GM19099 (cell line): ENCODE measurements around the gene NCAM1.

Source experiments
- POLR2A ChIP-seq: IDR thresholded peaks from 3 replicates; pipeline ENCODE4 v1.6.1; 2011; ENCODE audit warnings: low read depth; ENCODE audit not compliant: insufficient read length; ENCODE audit errors: extremely low read depth

NCAM1 gene

DNA sequence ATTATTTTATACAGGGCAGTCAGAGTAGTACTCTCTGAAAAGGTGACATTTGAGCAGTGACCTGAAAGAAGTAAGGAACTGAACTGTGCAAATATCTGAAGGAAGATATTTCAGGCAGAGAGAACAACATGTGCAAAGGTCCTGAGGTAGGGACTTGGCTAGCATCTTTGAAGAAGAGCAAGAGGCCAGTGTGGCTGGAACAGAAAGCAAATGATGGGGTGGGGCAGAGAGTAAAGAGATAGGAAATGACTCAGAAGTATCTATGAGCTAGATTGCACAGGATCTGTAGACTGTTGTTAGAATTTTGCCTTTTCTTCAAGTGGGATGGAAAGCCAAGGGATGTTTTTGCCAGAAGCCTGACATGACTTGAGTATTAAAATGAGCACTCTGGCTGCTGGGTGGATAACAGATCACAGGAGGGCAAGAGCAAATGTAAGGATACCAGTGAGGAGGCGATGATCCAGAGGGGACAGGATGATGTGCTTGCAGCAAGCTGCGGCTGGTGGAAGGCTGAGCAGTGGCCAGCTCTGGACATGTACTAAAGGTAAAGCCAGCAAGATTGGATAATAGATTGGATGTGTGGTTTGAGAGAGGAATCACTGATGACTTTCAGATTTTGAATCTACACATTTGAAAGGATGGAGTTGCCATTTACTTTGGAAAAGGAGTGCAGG lies 320.0 kb downstream of the NCAM1 start:
- no peak for TF ChIP-seq POLR2A

DNA sequence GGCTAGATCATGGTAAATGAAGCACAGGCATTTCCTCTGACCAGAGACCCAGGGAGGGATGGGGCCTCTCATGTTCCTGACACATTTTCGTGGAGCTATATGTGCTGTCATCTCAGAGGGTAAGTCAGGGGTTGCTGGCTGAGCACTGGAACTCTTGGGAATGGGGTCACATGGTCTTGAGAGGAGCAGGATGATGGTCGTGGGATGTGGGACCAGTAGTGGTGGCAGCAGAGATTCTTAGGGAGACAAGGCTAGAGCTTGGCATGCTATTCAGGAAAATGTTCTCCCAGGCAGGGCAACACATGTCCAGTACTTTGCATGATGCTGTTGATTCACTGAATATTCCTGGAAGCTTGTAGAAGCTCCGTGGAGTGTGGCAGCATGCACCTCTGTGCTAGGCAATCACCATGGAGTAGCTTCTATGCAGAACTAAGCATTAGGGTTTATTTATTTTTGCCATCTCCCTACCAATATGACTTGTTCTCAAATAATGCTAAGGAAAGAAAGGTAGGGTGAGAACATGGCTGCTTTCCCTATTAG lies 321.7 kb downstream of the NCAM1 start:
- no peak for TF ChIP-seq POLR2A

DNA sequence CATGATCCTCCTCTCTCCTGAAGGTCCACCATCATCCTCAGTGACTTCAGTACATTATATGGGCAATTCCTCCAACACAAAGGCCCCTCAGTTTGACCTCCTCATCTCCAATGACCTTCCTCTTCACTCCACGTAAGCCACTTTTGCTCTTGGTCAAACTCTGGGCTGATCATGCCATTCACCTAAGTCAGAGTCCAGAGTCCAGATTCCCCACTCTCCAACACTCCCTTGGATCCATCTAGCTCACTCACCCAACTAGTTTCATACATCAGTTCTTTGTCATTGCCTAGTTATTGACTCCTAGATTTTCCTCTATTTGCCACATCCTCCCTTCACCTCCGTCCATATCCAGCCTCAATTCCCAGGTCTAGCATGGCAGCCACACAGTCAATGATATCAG lies 322.7 kb downstream of the NCAM1 start:
- no peak for TF ChIP-seq POLR2A

DNA sequence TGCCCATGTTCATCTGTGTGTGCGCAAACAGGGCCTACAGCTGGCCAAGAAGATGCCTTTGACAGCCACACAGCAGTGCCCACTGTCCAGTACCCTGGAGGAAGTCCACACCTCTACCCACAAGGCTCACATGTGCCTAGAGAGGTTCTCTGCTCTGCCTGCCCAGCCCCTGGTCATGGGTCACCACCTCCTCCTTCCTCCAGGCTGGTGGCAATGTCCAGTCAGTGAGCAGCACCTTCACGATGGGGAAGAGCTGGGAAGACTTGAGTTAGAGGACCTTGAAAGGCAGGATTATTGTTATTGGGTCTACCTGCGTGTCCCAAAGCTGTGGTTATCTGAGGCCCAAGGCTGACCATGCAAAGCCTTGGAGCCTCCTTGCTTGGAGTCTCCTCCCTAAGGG lies 324.8 kb downstream of the NCAM1 start:
- TF ChIP-seq POLR2A: no peak

DNA sequence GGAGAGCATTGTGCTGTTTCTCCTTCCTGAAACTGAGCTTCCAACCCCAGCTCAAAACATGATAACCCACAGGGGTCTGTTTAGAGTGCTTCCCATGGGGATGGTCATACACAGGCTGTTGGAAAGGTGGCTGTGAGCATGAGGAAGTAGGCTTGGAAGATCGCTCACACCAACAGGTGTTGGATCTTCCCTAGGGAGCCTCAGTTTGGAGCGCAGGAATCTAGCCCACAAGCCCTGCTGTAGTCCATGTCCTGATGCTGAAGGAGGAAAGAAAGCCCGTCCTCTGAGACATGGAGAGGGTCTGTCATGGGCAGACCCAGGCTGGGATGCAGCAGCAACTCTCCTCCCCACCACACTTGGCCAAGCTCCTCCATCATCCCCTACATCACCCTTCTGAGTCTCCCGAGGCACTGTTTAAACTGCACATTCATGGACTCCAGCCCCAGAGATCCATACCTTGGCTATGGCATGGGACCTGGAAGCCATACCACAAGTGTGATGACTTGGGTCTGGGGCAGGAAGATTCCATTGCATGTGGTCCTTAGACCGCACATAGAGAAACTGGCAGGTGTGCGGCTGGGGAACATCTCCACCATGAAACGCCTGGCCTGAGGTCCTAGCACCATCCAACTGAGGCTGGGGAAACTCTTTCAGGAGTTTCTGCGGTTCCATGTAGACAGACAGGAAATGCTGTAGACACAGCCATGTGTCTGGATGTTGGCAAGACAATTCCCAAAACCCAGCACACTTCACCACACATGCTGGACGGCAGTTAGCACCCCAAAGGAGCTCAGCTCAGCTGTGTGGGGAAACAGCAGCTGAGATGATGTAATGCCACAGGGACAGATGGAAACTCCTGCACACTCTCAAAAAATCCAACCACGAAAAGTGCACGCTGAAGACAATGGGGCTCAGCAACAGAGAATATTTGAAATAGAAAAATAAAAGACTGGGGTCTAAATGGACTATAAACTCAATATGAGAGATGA lies 325.6 kb downstream of the NCAM1 start:
- no peak for TF ChIP-seq POLR2A

DNA sequence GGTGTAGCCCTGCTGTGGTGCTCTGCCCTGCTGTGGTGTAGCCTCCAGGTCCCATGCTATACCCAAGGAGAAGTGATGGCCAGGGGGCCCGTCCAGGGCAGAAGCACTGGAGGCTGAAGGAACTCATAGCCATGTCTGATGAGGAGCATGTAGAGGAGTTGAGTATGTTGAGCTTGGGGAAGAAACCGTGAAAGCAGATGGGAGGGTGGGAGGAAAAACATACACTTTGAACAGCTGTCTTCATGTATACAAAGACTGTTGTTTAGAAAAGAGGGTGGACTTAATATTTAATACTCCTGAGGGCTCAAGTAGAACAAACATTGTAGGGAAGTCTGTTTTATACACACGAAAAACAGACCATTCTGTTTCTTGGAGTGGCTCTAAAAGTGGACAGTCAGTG lies 326.6 kb downstream of the NCAM1 start:
- TF ChIP-seq POLR2A: no peak

DNA sequence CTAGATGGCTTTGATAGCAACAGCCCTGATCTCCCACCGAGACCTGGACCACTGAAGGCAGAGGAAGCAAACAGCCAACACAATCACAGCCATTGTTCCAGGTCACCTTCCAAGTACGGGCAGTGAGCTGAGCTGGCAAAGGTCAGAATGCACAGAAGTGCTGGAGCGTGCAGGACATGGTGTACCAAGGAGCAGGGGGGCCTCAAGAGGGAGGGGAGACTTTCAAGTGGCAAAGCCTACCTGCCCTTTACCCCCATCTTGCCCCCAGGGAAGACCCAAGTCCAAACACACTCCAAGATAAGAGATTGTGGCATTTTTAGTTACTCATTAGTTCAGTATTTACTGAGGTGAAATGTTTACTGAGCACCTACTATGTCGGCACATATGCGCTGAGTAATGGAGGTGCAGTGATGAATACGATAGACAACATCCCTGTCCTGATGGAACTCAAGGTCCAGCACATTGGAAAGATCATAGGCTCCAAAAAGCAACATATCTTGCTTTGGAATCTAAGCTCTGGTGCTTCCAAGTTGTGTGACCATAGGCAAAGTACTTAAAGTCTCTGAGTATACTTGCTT lies 327.2 kb downstream of the NCAM1 start:
- TF ChIP-seq POLR2A: no peak

DNA sequence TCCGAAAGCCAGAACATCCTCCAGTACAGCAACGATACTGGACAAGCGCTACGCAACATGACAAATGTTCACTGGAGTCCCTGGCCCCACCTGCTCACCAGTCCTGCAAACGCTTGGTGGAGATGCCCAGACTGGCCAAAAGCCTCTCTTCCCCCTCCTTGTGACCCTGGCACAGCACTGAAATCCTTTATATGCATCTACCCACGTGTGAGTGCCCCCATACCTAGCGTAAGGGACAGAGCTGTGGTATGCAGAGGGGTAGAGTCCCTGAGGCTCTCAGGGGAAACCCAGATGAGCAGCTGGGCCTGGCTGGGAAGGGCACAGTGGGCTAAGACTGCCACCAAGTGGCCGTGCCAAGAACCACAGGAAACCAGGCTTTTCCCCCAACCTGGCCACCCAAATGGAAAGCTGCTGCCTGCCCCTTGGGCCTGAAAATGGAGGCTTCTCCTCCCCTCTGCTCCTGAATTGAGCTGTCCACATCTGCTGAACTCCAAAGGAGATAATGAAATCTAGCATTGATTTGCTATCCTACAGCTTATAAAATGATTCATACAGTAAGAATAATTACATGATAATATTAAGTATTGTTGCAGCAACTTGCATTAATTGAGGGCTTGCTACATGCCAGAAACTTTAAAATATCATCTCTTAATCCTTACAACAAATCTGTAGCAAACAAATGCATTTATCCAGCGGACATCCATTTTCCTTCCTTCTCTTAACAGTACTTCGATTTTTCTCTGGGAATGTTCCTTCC lies 328.4 kb downstream of the NCAM1 start:
- TF ChIP-seq POLR2A: no peak

DNA sequence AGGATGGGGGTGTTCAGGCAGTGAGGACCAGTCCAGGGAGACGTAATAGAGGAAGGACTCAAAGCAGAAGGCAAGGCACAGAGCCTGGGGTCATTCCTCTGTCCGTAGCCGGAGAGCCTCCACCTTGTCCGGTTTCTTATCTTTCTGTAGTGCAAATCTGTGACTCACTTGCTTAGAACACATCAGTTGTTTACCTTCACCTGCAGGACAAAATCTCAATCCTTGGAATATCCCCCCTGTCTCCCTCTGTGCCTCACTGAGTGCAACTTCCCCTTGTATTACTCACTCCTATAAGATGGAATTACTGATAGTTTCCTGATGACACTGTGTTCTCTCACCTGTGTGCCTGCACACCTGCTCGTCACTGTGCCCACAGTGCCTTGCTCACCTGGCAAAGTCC lies 332.7 kb downstream of the NCAM1 start:
- no peak for TF ChIP-seq POLR2A

DNA sequence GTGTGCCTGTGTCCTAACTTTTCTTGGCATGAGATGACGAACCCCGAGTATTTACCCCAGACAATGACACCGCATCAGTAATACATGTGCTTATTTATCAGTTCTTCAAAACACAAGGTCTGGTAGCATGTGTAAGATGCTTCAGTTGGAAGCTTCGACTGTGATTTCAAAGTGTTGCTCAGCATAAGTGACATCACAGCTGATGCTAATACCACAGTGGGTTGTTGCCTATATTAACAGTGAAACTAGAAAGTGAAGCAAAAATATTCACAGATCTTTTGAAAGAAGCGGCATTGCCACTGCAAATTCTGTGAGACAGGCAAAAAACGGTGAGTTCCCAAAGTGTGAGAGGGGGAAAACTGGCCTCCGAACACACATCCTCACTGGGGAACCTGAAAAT lies 334.8 kb downstream of the NCAM1 start:
- no peak for TF ChIP-seq POLR2A

DNA sequence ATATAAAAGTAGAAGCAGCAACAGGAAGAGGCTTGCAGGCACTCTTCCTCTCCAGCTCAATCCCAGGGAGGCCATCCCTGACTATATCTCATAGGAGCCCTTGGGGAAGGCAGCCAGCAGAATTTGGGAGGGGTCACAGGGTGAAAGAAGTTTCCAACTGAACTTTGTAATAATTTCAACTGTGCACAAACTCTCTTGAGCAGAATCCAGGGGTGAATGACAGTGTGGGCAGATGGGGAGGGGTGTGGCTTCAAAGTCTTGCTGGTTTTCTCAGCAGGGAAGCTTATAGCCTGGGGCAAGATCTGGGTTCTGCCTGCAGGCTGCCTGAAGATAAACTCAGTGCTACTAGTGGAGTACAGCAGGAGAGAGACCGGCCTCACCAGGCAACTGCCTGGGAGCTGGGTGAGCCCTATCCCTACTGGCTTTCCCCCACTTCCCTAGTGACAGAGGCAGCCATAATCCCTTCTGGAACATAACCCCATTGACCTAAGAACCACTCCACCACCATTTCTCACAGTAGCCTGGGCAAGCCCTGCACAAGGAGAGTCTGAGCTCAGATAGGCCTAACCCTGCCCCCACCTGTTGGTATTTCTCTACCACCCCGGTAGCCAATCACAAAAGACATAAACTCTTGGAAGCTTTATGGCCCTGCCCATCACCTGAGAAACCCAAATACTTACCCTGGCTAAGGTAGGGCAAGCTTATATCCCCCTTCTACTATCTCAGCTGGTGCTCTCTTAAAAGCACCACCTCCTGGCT lies 335.4 kb downstream of the NCAM1 start:
- TF ChIP-seq POLR2A: no peak

DNA sequence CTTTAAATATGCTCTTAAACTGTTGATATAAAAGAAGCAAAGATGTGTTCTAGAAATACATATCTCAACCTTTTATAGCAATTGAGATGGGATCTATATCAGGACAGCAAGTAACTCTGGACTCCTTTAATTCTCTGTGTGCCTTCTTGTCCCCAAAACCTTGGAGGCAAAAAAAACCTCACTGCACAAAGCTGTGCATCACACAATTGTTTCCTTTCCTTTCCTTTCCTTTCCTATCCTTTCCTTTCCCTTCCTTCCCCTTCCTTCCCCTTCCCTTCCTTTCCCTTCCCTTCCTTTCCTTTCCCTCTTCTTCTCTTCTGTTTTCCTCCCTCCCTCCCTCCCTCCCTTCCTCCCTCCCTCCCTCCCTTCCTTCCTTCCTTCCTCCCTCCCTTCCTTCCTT lies 343.7 kb downstream of the NCAM1 start:
- TF ChIP-seq POLR2A: no peak

DNA sequence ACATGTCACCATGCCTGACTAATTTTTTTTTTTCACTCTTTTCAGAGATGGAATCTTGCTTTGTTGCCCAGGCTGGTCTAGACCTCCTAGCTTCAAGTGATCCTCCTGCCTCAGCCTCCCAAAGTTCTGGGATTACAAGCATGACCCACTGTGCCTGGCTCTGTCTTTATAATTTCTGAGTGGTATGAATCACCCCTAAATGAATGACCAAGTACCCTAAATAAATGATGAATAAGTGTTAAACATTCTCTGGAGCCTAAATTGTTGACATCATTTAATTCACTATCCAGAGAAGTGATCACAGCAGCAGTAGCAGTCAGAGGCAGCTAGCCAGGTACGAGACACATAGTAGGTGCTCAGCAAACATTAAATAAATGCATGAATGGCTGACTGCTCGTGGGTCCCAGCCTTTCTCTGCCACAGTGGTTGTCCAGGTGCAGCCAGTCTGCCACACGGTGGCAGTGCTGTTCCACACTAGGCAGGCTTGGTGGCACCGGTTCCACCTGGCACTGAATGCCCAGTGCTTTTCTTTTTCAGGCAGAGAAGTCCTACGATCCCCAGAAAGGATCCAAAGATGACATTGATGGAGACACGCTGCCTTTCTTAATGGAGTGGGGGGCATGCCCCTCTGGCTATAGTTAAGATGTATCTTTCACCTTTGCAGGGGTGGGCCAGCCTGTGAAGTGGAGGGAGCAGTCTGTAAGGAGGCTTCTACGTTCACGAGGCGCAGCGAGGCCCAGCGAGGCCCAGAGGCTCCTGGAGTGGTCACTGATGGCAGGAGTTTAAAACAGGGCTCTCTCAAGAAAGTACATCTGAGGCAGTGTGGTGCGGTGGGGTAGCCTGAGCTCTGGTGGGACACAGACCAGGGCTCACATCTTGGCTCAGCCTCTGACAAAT lies 344.5 kb downstream of the NCAM1 start:
- no peak for TF ChIP-seq POLR2A
